PC-9 (cell line): Measurements from ENCODE around the gene NOS1. TPM values are rescaled to one million over a fixed set of nuclear protein-coding genes. Genes with fewer than 3 reads are reported as not detected.

Experiments used
- BruUV-seq: library from RNA; stranded (reverse); fragments of 400-500 nt; replicated peaks from 2 replicates; lab custom pipeline; 2021; lab: Mats Ljungman, UMichigan
- CTCF ChIA-PET: fragments of 300-600 bp; sonication (Branson Sonifier 250); formaldehyde crosslinking; loops from one replicate; lab custom pipeline; 2022; ENCODE audit warnings: antibody characterized with exemption; lab: Charles Lee
- POLR2A ChIA-PET: fragments of 300-600 bp; sonication (Branson Sonifier 250); formaldehyde crosslinking; loops from one replicate; lab custom pipeline; 2022; ENCODE audit warnings: antibody characterized with exemption; ENCODE audit not compliant: unreplicated experiment; lab: Charles Lee
- DNase-seq, 2 experiments: peaks; one replicate each; pipeline versions ENCODE4 v3.0.0 to v3.0.0-alpha.2; 2015 to 2022; ENCODE audit warnings: mixed read lengths in 1 of 2
- H2AFZ ChIP-seq: fragments of 200-600 bp; sonication (generic); 2 replicates; pipeline ENCODE4 v1.8.1; 2017; ENCODE audit warnings: antibody characterized with exemption
- H3F3A ChIP-seq: fragments of 200-600 bp; sonication (generic); 2 replicates; pipeline ENCODE4 v1.8.1; 2017; ENCODE audit warnings: antibody characterized with exemption, mild to moderate bottlenecking, low read depth; ENCODE audit not compliant: insufficient read depth
- H3K27ac ChIP-seq: fragments of 200-600 bp; sonication (generic); 2 replicates; pipeline ENCODE4 v1.6.1; 2016; ENCODE audit warnings: mixed run types
- H3K27me3 ChIP-seq: fragments of 200-600 bp; sonication (generic); 2 replicates; pipeline ENCODE4 v1.6.1; 2016; ENCODE audit warnings: low read depth, mixed run types; ENCODE audit not compliant: insufficient read depth
- H3K36me3 ChIP-seq: fragments of 200-600 bp; sonication (generic); 2 replicates; pipeline ENCODE4 v1.6.1; 2016; ENCODE audit warnings: low read depth, mixed run types
- H3K4me1 ChIP-seq: fragments of 200-600 bp; sonication (generic); replicated peaks from 2 replicates; pipeline ENCODE4 v1.6.1; 2016; ENCODE audit warnings: mixed run types; ENCODE audit not compliant: insufficient read depth
- H3K4me2 ChIP-seq: fragments of 200-600 bp; sonication (generic); 2 replicates; pipeline ENCODE4 v1.6.1; 2017; ENCODE audit warnings: mixed run types
- H3K4me3 ChIP-seq: fragments of 200-600 bp; sonication (generic); 2 replicates; pipeline ENCODE4 v1.6.1; 2016; ENCODE audit warnings: mixed run types
- H3K79me2 ChIP-seq: fragments of 200-600 bp; sonication (generic); 2 replicates; pipeline ENCODE4 v1.6.1; 2017; ENCODE audit warnings: low read depth, mixed run types
- H3K9me2 ChIP-seq: fragments of 200-600 bp; sonication (generic); 2 replicates; pipeline ENCODE4 v1.8.1; 2017; ENCODE audit warnings: mild to moderate bottlenecking; ENCODE audit not compliant: insufficient read depth
- H3K9me3 ChIP-seq: fragments of 200-600 bp; sonication (generic); 2 replicates; pipeline ENCODE4 v1.8.1; 2016; ENCODE audit warnings: low read depth; ENCODE audit not compliant: insufficient read depth
- H4K20me1 ChIP-seq: fragments of 200-600 bp; sonication (generic); 2 replicates; pipeline ENCODE4 v1.8.1; 2017; ENCODE audit not compliant: insufficient read depth
- EZH2 ChIP-seq: fragments of 200-600 bp; sonication (generic); IDR thresholded peaks from 2 replicates; pipeline ENCODE4 v1.8.0; 2017; ENCODE audit warnings: antibody characterized with exemption, low read depth
- intact Hi-C: fragments of 100-400 bp; cut with micrococcal nuclease; formaldehyde crosslinking; loops from one replicate; pipeline ENCODE4 v1.10.0; 2022; ENCODE audit not compliant: unreplicated experiment
- total RNA-seq: library from RNA; stranded (reverse); gene quantifications from 2 replicates; pipeline ENCODE4 v1.2.3, GENCODE V29; 2021
- TF ChIP-seq, protein P1 (sequence below): fragments of 200-600 bp; sonication (generic); conservative IDR thresholded peaks from 2 replicates; pipeline ENCODE4 v1.6.1; 2017; ENCODE audit warnings: mixed run types, antibody characterized with exemption, mild to moderate bottlenecking, moderate library complexity

NOS1 gene
- total RNA-seq, 1 experiment from 2014 or later, result not detected

- no peaks in the 10 kb centered on the region for H3K9me2 ChIP-seq
- BruUV-seq, result no TSS peak
- H3K4me3 ChIP-seq, result no peak overlapping the region
- H3K9me3 ChIP-seq, result no peaks in the 10 kb centered on the region
- H4K20me1 ChIP-seq, result no peaks in the 10 kb centered on the region
- H3F3A ChIP-seq, result no peaks in the 10 kb centered on the region
- H3K79me2 ChIP-seq, result no peaks in the 10 kb centered on the region
- ChIA-PET CTCF (no interaction called here), POLR2A (no interaction called here)
- no peak overlapping the region for H2AFZ ChIP-seq
- H3K36me3 ChIP-seq, result no peaks in the 10 kb centered on the region
- intact Hi-C loops, result no loop called here
- peaks cover 70% of the 10 kb centered on the region for H3K27me3 ChIP-seq
- TF ChIP-seq, protein P1, sequence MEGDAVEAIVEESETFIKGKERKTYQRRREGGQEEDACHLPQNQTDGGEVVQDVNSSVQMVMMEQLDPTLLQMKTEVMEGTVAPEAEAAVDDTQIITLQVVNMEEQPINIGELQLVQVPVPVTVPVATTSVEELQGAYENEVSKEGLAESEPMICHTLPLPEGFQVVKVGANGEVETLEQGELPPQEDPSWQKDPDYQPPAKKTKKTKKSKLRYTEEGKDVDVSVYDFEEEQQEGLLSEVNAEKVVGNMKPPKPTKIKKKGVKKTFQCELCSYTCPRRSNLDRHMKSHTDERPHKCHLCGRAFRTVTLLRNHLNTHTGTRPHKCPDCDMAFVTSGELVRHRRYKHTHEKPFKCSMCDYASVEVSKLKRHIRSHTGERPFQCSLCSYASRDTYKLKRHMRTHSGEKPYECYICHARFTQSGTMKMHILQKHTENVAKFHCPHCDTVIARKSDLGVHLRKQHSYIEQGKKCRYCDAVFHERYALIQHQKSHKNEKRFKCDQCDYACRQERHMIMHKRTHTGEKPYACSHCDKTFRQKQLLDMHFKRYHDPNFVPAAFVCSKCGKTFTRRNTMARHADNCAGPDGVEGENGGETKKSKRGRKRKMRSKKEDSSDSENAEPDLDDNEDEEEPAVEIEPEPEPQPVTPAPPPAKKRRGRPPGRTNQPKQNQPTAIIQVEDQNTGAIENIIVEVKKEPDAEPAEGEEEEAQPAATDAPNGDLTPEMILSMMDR, result no peak
- H3K4me2 ChIP-seq, result no peak overlapping the region
- no peaks in the 10 kb centered on the region for H3K4me1 ChIP-seq
- no peak overlapping the region for H3K27ac ChIP-seq
- DNase-seq, result no peak
Measured at GRCh38 chr12:117292688-117293087, 68.7 kb downstream of the NOS1 start.

- no peak overlapping the region for H3K27ac ChIP-seq
- H3K27me3 ChIP-seq, result peaks cover 93% of the 10 kb centered on the region
- H3F3A ChIP-seq, result no peaks in the 10 kb centered on the region
- no peaks in the 10 kb centered on the region for H3K9me3 ChIP-seq
- H2AFZ ChIP-seq, result no peak overlapping the region
- no TSS peak for BruUV-seq
- DNase-seq, result no peak
- H3K4me1 ChIP-seq, result no peaks in the 10 kb centered on the region
- CTCF ChIA-PET, result no interaction called here
- H3K36me3 ChIP-seq, result no peaks in the 10 kb centered on the region
- TF ChIP-seq EZH2, result no peak
- TF ChIP-seq, protein P1, result no peak
- no peaks in the 10 kb centered on the region for H4K20me1 ChIP-seq
- no peaks in the 10 kb centered on the region for H3K79me2 ChIP-seq
- POLR2A ChIA-PET, result no interaction called here
- no peaks in the 10 kb centered on the region for H3K9me2 ChIP-seq
- no peak overlapping the region for H3K4me2 ChIP-seq
- intact Hi-C loops, result no loop called here
- H3K4me3 ChIP-seq, result no peak overlapping the region
Measured at GRCh38 chr12:117284140-117284539, 77.3 kb downstream of the NOS1 start.

GRCh38 chr12:117282490-117282889 is 78.9 kb downstream of the NOS1 start:
- intact Hi-C loops, result no loop called here
- no peak for DNase-seq
- no peak overlapping the region for H3K4me2 ChIP-seq
- no TSS peak for BruUV-seq
- no peaks in the 10 kb centered on the region for H4K20me1 ChIP-seq
- H3K4me1 ChIP-seq, result no peaks in the 10 kb centered on the region
- H3K9me2 ChIP-seq, result no peaks in the 10 kb centered on the region
- no peaks in the 10 kb centered on the region for H3F3A ChIP-seq
- H3K27ac ChIP-seq, result no peak overlapping the region
- POLR2A ChIA-PET, result no interaction called here
- no peak overlapping the region for H3K4me3 ChIP-seq
- H2AFZ ChIP-seq, result no peak overlapping the region
- H3K27me3 ChIP-seq, result peaks cover 89% of the 10 kb centered on the region
- no peak for TF ChIP-seq EZH2
- TF ChIP-seq, protein P1, result no peak
- no peaks in the 10 kb centered on the region for H3K36me3 ChIP-seq
- CTCF ChIA-PET, result no interaction called here
- H3K9me3 ChIP-seq, result no peaks in the 10 kb centered on the region
- H3K79me2 ChIP-seq, result no peaks in the 10 kb centered on the region
